ENCODE measurements around the gene MLH1.
"Not testable (repeated sequence)": the region's sequence is repeated elsewhere in the genome, so short reads cannot be mapped to it uniquely, and the experiment has no call there.

DNA sequence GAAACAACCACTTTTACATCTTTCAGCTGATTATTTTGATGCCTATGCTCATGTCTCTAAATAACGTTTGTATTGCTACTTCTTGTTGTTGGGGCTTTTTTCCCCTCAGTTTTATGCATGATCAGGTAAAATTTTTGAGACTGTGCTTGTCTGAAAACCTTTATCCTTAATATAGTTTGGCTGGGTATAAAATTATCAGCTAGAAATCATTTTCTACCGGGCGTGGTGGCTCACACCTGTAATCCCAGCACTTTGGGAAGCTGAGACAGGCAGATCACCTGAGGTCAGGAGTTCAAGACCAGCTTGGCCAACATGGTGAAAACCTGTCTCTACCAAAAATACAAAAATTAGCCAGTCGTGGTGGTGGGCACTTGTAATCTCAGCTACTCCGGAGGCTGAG, 45.5 kb upstream of the MLH1 start:
- TF ChIP-seq, protein P1, sequence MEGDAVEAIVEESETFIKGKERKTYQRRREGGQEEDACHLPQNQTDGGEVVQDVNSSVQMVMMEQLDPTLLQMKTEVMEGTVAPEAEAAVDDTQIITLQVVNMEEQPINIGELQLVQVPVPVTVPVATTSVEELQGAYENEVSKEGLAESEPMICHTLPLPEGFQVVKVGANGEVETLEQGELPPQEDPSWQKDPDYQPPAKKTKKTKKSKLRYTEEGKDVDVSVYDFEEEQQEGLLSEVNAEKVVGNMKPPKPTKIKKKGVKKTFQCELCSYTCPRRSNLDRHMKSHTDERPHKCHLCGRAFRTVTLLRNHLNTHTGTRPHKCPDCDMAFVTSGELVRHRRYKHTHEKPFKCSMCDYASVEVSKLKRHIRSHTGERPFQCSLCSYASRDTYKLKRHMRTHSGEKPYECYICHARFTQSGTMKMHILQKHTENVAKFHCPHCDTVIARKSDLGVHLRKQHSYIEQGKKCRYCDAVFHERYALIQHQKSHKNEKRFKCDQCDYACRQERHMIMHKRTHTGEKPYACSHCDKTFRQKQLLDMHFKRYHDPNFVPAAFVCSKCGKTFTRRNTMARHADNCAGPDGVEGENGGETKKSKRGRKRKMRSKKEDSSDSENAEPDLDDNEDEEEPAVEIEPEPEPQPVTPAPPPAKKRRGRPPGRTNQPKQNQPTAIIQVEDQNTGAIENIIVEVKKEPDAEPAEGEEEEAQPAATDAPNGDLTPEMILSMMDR (IDR thresholded peaks at IDR 0.05; ENCODE audit: low read length) = not testable (repeated sequence)
- TF ChIP-seq EZH2 (IDR thresholded peaks at IDR 0.05; ENCODE audit: borderline replicate concordance, low read length) = not testable (repeated sequence)
